ENCODE results near the gene SLC12A1. TPM values are rescaled to one million over a fixed set of nuclear protein-coding genes. Genes with fewer than 3 reads are reported as not detected.

The SLC12A1 gene
- total RNA-seq, 2 donors from 2014 or later, result not detected

DNA sequence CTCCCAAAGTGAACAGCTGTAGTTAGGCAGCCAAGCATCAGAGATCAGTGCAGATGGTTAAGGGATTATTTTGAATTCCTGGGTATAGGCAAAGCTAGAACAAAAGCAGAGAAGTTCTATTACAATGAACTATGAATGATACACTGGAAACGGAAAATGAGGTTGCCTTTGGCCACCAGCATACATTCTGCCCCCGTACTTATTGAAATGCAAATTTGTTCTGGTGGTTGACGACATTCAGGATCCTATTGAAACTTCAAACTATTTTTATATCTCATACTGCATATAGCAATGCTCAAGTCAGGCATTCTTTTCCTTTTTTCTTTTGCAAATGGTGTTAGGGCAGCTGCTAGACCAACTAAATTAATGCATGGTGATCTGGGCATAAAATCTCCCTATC lies 61.7 kb downstream of the SLC12A1 start:
- no peak for TF ChIP-seq POLR2AphosphoS5 (IDR thresholded peaks at IDR 0.05)
- no peak for TF ChIP-seq POLR2A (IDR thresholded peaks at IDR 0.05)
- TF ChIP-seq, protein P1, sequence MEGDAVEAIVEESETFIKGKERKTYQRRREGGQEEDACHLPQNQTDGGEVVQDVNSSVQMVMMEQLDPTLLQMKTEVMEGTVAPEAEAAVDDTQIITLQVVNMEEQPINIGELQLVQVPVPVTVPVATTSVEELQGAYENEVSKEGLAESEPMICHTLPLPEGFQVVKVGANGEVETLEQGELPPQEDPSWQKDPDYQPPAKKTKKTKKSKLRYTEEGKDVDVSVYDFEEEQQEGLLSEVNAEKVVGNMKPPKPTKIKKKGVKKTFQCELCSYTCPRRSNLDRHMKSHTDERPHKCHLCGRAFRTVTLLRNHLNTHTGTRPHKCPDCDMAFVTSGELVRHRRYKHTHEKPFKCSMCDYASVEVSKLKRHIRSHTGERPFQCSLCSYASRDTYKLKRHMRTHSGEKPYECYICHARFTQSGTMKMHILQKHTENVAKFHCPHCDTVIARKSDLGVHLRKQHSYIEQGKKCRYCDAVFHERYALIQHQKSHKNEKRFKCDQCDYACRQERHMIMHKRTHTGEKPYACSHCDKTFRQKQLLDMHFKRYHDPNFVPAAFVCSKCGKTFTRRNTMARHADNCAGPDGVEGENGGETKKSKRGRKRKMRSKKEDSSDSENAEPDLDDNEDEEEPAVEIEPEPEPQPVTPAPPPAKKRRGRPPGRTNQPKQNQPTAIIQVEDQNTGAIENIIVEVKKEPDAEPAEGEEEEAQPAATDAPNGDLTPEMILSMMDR (IDR thresholded peaks at IDR 0.05), result no peak
- DNase-seq (ENCODE audit: low spot score), result no peak
- WGBS, result 89% methylated on average over 3 of the region's 3 CpGs
- intact Hi-C loops (cut with DNase I), result no loop called here
- Histone ChIP-seq H3K9me3 (no peaks in the 10 kb centered on the region), H3K27ac (no peak overlapping the region), H3K4me1 (replicated peaks) (no peaks in the 10 kb centered on the region), H3K36me3 (no peaks in the 10 kb centered on the region), H3K27me3 (replicated peaks; ENCODE audit: insufficient read depth) (no peaks in the 10 kb centered on the region), H3K4me3 (no peak overlapping the region)

DNA sequence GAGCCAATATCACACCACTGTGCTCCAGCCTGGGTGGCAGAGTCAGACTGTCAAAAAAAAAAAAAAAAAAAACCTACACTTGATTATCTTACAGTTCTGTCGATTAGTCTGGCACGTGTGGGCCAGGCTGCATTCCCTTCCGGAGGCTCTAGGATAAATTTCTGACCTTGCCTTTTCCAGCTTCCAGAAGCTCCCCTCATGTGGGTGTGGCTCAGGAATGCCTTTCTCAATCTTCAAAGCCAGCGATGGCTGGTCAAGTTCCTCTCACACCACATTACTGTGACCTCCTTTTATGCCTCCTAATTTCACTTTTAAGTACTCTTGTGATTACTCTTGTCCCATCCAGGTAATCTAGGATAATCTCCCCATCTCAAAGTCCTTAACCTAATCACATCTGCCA lies 66.9 kb downstream of the SLC12A1 start:
- no peak overlapping the region for H3K4me3 ChIP-seq
- intact Hi-C loops (cut with DNase I), result no loop called here
- H3K36me3 ChIP-seq, result no peaks in the 10 kb centered on the region
- no peak overlapping the region for H3K27ac ChIP-seq
- H3K27me3 ChIP-seq (replicated peaks; ENCODE audit: insufficient read depth), result no peaks in the 10 kb centered on the region
- H3K4me1 ChIP-seq (replicated peaks), result no peaks in the 10 kb centered on the region
- TF ChIP-seq POLR2AphosphoS5 (IDR thresholded peaks at IDR 0.05), result no peak
- TF ChIP-seq, protein P1 (IDR thresholded peaks at IDR 0.05), result no peak
- TF ChIP-seq POLR2A (IDR thresholded peaks at IDR 0.05), result no peak
- no peaks in the 10 kb centered on the region for H3K9me3 ChIP-seq
- WGBS, result 62% methylated on average over 4 of the region's 4 CpGs
- DNase-seq (ENCODE audit: low spot score), result no peak

DNA sequence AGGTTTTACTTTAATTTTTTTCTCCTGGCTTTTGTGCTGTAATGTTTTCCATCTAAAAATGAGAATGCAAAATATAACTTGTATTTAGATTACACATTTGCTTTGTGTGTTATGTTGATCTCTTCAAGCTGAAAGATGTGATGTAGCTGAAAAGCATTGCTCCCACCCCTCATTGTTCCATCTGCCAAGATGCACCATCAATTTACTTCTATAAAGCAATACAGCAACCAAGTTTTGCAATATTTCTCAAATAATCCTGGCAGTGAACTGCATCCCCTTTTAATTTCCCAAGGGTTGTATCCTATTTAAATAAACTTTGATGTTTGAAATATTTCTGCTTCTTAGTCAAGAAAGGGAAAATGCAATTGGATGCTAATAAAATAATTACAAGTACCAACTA lies 72.6 kb downstream of the SLC12A1 start:
- H3K4me3 ChIP-seq, result no peak overlapping the region
- no peaks in the 10 kb centered on the region for H3K4me1 ChIP-seq (replicated peaks)
- no peaks in the 10 kb centered on the region for H3K27me3 ChIP-seq (replicated peaks; ENCODE audit: insufficient read depth)
- intact Hi-C loops (cut with DNase I), result no loop called here
- H3K27ac ChIP-seq, result no peak overlapping the region
- TF ChIP-seq, protein P1 (IDR thresholded peaks at IDR 0.05), result no peak
- TF ChIP-seq POLR2A (IDR thresholded peaks at IDR 0.05) (no peak), POLR2AphosphoS5 (IDR thresholded peaks at IDR 0.05) (no peak)
- H3K9me3 ChIP-seq, result no peaks in the 10 kb centered on the region
- DNase-seq (ENCODE audit: low spot score), result no peak
- no peaks in the 10 kb centered on the region for H3K36me3 ChIP-seq

DNA sequence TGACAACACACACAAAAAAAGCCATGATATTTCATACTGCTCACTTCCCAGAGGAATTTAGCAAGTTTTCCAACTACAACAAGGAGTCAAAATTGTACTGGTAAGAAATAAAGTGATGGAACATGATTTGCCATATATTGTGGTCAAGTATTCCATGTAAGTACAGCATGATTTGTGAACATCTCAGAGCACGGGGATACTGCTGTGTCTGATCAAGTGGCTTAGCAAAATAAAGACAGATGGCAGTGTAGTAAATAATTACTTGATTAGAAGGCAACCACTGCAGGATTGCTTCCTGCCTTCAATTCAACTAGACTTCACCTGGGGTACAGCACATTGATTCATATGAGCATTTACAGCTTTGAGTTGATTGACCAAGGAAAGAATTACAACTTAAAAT lies 73.5 kb downstream of the SLC12A1 start:
- no peaks in the 10 kb centered on the region for H3K9me3 ChIP-seq
- no peak overlapping the region for H3K27ac ChIP-seq
- TF ChIP-seq, protein P1 (IDR thresholded peaks at IDR 0.05), result no peak
- no peaks in the 10 kb centered on the region for H3K36me3 ChIP-seq
- DNase-seq (ENCODE audit: low spot score), result no peak
- no peaks in the 10 kb centered on the region for H3K27me3 ChIP-seq (replicated peaks; ENCODE audit: insufficient read depth)
- intact Hi-C loops (cut with DNase I), result no loop called here
- no peaks in the 10 kb centered on the region for H3K4me1 ChIP-seq (replicated peaks)
- WGBS, result 62% methylated on average over 1 of the region's 1 CpG
- no peak overlapping the region for H3K4me3 ChIP-seq

DNA sequence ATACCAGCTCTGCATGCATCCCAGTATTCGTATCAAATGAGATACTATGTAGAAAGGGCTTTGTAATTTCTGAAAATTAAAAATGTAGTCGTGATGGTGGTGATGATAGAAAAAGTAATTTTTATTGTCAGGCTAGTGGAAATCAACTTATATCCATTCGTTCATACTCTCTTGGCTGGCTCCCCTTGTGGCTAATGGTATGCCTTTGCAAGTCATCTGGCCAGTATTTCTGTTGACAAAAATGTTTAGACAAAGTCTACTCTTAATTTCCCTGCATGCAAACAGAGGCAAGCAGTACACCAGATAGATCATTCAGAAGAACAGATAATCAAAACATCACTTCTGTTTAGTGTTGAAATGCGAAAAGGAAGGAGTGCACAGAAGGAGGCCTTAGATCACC lies 75.6 kb downstream of the SLC12A1 start:
- no peaks in the 10 kb centered on the region for H3K9me3 ChIP-seq
- no peaks in the 10 kb centered on the region for H3K36me3 ChIP-seq
- intact Hi-C loops (cut with DNase I), result no loop called here
- no peaks in the 10 kb centered on the region for H3K27me3 ChIP-seq (replicated peaks; ENCODE audit: insufficient read depth)
- H3K27ac ChIP-seq, result no peak overlapping the region
- H3K4me1 ChIP-seq (replicated peaks), result no peaks in the 10 kb centered on the region
- no peak overlapping the region for H3K4me3 ChIP-seq
- no peak for DNase-seq (ENCODE audit: low spot score)
- TF ChIP-seq POLR2A (IDR thresholded peaks at IDR 0.05), result no peak
- TF ChIP-seq POLR2AphosphoS5 (IDR thresholded peaks at IDR 0.05), result no peak
- TF ChIP-seq, protein P1 (IDR thresholded peaks at IDR 0.05), result no peak
- WGBS, result 79% methylated on average over 4 of the region's 4 CpGs
